Endodermal cell (in vitro differentiated cells): ENCODE results near the gene SLC25A48. TPM values are rescaled to one million over a fixed set of nuclear protein-coding genes. Genes with fewer than 3 reads are reported as not detected.

Experiments used
- DNase-seq: peaks from one replicate; pipeline ENCODE4 v3.0.0-alpha.2; 2017
- H3K27ac ChIP-seq: 2 replicates; pipeline ENCODE4 v1.5.1; 2013; ENCODE audit warnings: mild to moderate bottlenecking, low read depth, low read length, moderate library complexity
- H3K27me3 ChIP-seq: 2 replicates; pipeline ENCODE4 v1.6.1; 2013; ENCODE audit warnings: mild to moderate bottlenecking, low read length, moderate library complexity; ENCODE audit not compliant: insufficient read depth, control insufficient read depth, poor library complexity, severe bottlenecking
- H3K36me3 ChIP-seq: 2 replicates; pipeline ENCODE4 v1.7.0; 2013; ENCODE audit warnings: mild to moderate bottlenecking, low read length, moderate library complexity; ENCODE audit not compliant: control insufficient read depth, insufficient read depth
- H3K4me1 ChIP-seq: one replicate; pipeline ENCODE4 v1.7.0; 2013; ENCODE audit warnings: low read length; ENCODE audit not compliant: control insufficient read depth, insufficient read depth
- H3K4me3 ChIP-seq: 2 replicates; pipeline ENCODE4 v1.5.1; 2013; ENCODE audit warnings: mild to moderate bottlenecking, low read length, moderate library complexity
- H3K9ac ChIP-seq: 2 replicates; pipeline ENCODE4 v1.6.1; 2013; ENCODE audit warnings: mild to moderate bottlenecking, low read length, moderate library complexity; ENCODE audit not compliant: poor library complexity, severe bottlenecking; ENCODE audit errors: extremely low read depth
- H3K9me3 ChIP-seq: 2 replicates; pipeline ENCODE4 v1.6.1; 2013; ENCODE audit warnings: mild to moderate bottlenecking, low read length, moderate library complexity; ENCODE audit not compliant: control insufficient read depth
- H3K27ac Mint-ChIP-seq: 2 replicates; pipeline ENCODE4 v1.8.0; 2020; ENCODE audit warnings: mixed read lengths
- H3K27me3 Mint-ChIP-seq: 2 replicates; pipeline ENCODE4 v1.8.0; 2021; ENCODE audit warnings: mild to moderate bottlenecking, mixed read lengths; ENCODE audit not compliant: insufficient read depth
- H3K36me3 Mint-ChIP-seq: 2 replicates; pipeline ENCODE4 v1.8.0; 2020; ENCODE audit warnings: low read depth, mixed read lengths
- H3K4me1 Mint-ChIP-seq: 2 replicates; pipeline ENCODE4 v1.8.0; 2020; ENCODE audit warnings: mixed read lengths
- H3K4me3 Mint-ChIP-seq: 2 replicates; pipeline ENCODE4 v1.8.0; 2020; ENCODE audit warnings: mild to moderate bottlenecking, moderate library complexity, mixed read lengths
- H3K9me3 Mint-ChIP-seq: 2 replicates; pipeline ENCODE4 v1.8.0; 2020; ENCODE audit warnings: mild to moderate bottlenecking, mixed read lengths
- WGBS, 2 experiments: methylation state at CpG; one replicate each; pipeline versions ENCODE4 v1.1.5 to v1.1.7; 2013; ENCODE audit warnings: missing lambda C conversion rate in 2 of 2, mixed read lengths in 1 of 2; ENCODE audit not compliant: insufficient coverage in 1 of 2, insufficient read length in 1 of 2; 5-methylcytosine and 5-hydroxymethylcytosine counted together
- total RNA-seq, 2 donors: library from RNA; stranded (reverse); fragmentation: NEBNext Ultra II Directional in 1 of 2; extraction: Animal tissue kit (Norgen Biotek cat#: 25700) in 1 of 2; gene quantifications; 2 replicates in 1 of 2; 3 replicates in 1 of 2; pipeline ENCODE4 v1.2.1, GENCODE V29; 2021
- TF ChIP-seq, protein P1 (sequence below): fragments of 200-600 bp; sonication (generic); conservative IDR thresholded peaks from 2 replicates; pipeline ENCODE4 v1.5.0; 2021; ENCODE audit warnings: antibody characterized with exemption, mild to moderate bottlenecking

Gene SLC25A48
- total RNA-seq, 2 donors from 2014 or later, result 2.5 to 5.9 TPM

DNA sequence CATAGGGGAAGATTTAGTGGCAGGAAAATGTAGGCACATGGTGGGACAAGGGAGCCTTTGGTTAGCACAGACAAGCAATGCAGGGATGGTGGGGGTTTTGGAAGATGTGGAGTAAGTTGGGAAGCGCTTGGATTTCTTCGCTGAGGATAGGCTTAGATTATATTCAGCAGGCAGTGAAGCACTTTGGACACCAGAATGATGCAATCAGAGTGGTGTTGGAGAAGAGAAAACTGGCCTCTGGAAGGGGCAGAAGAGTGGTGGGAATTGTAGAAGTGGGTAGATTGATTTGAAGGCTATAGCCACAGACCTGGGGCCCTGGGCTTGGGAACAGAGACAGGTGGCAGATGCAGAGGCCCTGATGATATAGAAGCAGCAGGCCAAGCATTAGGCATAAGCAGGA, 28.3 kb downstream of the SLC25A48 start:
- Mint-ChIP-seq H3K4me3 (no peak overlapping the region), H3K9me3 (no peaks in the 10 kb centered on the region), H3K36me3 (no peaks in the 10 kb centered on the region), H3K27me3 (no peaks in the 10 kb centered on the region), H3K4me1 (peaks cover 27% of the 10 kb centered on the region), H3K27ac (no peak overlapping the region)
- Histone ChIP-seq H3K4me1 (peaks cover 10% of the 10 kb centered on the region), H3K9ac (no peak overlapping the region), H3K9me3 (no peaks in the 10 kb centered on the region), H3K4me3 (no peak overlapping the region), H3K36me3 (no peaks in the 10 kb centered on the region), H3K27me3 (no peaks in the 10 kb centered on the region), H3K27ac (no peak overlapping the region)
- WGBS, 2 experiments, result 94 to 96% methylated on average over 2 of the region's 2 CpGs
- peak; percentile 16 for DNase-seq
- TF ChIP-seq, protein P1, sequence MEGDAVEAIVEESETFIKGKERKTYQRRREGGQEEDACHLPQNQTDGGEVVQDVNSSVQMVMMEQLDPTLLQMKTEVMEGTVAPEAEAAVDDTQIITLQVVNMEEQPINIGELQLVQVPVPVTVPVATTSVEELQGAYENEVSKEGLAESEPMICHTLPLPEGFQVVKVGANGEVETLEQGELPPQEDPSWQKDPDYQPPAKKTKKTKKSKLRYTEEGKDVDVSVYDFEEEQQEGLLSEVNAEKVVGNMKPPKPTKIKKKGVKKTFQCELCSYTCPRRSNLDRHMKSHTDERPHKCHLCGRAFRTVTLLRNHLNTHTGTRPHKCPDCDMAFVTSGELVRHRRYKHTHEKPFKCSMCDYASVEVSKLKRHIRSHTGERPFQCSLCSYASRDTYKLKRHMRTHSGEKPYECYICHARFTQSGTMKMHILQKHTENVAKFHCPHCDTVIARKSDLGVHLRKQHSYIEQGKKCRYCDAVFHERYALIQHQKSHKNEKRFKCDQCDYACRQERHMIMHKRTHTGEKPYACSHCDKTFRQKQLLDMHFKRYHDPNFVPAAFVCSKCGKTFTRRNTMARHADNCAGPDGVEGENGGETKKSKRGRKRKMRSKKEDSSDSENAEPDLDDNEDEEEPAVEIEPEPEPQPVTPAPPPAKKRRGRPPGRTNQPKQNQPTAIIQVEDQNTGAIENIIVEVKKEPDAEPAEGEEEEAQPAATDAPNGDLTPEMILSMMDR, result no peak

DNA sequence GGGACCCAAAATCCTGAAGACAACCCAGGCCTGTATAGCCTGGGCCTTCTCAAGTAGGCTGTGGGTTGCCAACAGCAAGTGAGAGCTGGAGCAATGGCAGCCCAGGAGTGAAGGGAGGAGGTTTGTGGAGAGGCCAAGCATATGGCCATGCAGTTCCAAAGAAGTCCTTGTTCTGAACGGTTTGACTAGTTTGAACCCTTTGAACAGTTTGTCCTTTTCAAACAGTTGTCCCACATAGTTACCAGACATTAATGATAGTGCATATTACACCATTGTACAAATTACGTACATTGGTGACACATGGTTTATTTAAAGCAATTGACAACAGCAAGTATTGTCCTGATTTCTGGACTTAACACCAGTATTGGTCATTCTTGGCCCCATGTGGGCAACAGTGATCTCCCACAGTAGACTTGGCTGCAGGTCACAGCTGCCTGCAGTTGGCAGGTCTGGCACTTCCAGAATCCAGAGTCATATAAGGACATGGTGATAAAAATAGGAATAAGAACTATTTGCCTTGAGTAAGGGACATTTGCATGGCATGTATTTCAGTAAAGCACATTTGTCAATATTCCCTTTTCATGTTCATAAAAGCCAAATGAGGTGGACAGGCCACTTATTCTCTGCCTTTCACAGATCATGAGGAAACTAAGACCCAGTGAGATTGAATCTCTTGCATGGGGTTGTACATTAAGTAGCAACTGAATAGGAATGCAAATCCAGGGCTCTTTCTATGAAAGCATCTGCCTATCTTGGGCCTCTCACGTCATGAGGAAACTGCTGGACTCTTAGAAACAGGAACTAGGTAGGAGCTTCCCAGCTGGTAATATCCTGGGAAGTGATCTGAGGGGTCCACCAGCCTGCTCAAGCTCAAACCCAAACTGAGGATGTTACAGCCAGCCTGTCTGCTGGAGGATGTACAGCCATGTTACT, 30.3 kb downstream of the SLC25A48 start:
- Histone ChIP-seq H3K4me3 (no peak overlapping the region), H3K27me3 (no peaks in the 10 kb centered on the region), H3K9ac (no peak overlapping the region), H3K36me3 (no peaks in the 10 kb centered on the region), H3K9me3 (no peaks in the 10 kb centered on the region), H3K4me1 (peaks cover 3% of the 10 kb centered on the region), H3K27ac (no peak overlapping the region)
- Mint-ChIP-seq H3K27me3 (no peaks in the 10 kb centered on the region), H3K4me1 (peaks cover 14% of the 10 kb centered on the region), H3K9me3 (no peaks in the 10 kb centered on the region), H3K36me3 (no peaks in the 10 kb centered on the region), H3K27ac (no peak overlapping the region), H3K4me3 (no peak overlapping the region)
- TF ChIP-seq, protein P1, result no peak
- no peak for DNase-seq
- WGBS, 2 experiments, result 88 to 91% methylated on average over 3 of the region's 3 CpGs

DNA sequence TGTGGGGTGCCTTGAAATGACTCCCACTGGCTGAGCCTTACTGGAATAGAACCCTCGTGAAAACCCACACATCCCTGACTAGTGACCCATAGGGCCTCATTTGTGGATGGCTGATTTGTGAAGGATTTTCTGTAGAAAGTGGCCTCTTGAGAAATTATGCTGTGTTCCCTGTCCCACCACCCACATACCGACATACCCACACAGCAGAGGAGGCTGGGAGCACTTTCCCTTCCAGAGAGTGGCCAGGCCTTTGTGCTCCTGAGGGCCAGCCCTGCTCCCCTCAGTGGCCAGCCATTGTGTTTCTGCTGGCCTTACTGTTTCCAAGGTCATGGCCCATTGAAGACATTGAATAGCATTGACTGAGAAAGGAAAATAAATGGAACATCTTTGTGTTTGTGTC, 31.6 kb downstream of the SLC25A48 start:
- Histone ChIP-seq H3K4me1 (peaks cover 3% of the 10 kb centered on the region), H3K4me3 (no peak overlapping the region), H3K27me3 (no peaks in the 10 kb centered on the region), H3K9ac (no peak overlapping the region), H3K9me3 (no peaks in the 10 kb centered on the region), H3K36me3 (no peaks in the 10 kb centered on the region), H3K27ac (no peak overlapping the region)
- Mint-ChIP-seq H3K27me3 (no peaks in the 10 kb centered on the region), H3K9me3 (no peaks in the 10 kb centered on the region), H3K36me3 (no peaks in the 10 kb centered on the region), H3K27ac (no peak overlapping the region), H3K4me3 (no peak overlapping the region), H3K4me1 (peaks cover 7% of the 10 kb centered on the region)
- WGBS, 2 experiments, result 88% methylated on average over 2 of the region's 2 CpGs; no CpG with 5 or more reads in 1 of the 2 experiments
- DNase-seq, result no peak
- TF ChIP-seq, protein P1, result no peak
